Muscle layer of colon (tissue), 2 donors: ENCODE data around the gene ELFN2.

Source experiments
- H3K27ac ChIP-seq: one replicate; pipeline ENCODE4 v1.7.0; 2013; ENCODE audit warnings: low read depth, mild to moderate bottlenecking, low read length, moderate library complexity
- H3K27me3 ChIP-seq, 2 donors: one replicate each; pipeline ENCODE4 v1.7.0; 2013; ENCODE audit warnings: low read length in 2 of 2, mild to moderate bottlenecking in 2 of 2; ENCODE audit not compliant: insufficient read depth in 2 of 2, control insufficient read depth in 1 of 2
- H3K36me3 ChIP-seq: one replicate; pipeline ENCODE4 v1.7.0; 2013; ENCODE audit warnings: mild to moderate bottlenecking, low read length; ENCODE audit not compliant: insufficient read depth
- H3K4me1 ChIP-seq: one replicate; pipeline ENCODE4 v1.7.0; 2013; ENCODE audit warnings: mild to moderate bottlenecking, low read length; ENCODE audit not compliant: insufficient read depth
- H3K4me3 ChIP-seq, 2 donors: one replicate each; pipeline ENCODE4 v1.7.0; 2013; ENCODE audit warnings: low read length in 2 of 2, low read depth in 1 of 2, mild to moderate bottlenecking in 1 of 2, moderate library complexity in 1 of 2
- H3K9ac ChIP-seq: one replicate; pipeline ENCODE4 v1.7.0; 2013; ENCODE audit warnings: low read length
- H3K9me3 ChIP-seq: one replicate; pipeline ENCODE4 v1.7.0; 2013; ENCODE audit warnings: mild to moderate bottlenecking, low read length
- donor health status: abdominal sarcoma.
- donor health status: Adenocarcinoma of cecum.

The ELFN2 gene

DNA sequence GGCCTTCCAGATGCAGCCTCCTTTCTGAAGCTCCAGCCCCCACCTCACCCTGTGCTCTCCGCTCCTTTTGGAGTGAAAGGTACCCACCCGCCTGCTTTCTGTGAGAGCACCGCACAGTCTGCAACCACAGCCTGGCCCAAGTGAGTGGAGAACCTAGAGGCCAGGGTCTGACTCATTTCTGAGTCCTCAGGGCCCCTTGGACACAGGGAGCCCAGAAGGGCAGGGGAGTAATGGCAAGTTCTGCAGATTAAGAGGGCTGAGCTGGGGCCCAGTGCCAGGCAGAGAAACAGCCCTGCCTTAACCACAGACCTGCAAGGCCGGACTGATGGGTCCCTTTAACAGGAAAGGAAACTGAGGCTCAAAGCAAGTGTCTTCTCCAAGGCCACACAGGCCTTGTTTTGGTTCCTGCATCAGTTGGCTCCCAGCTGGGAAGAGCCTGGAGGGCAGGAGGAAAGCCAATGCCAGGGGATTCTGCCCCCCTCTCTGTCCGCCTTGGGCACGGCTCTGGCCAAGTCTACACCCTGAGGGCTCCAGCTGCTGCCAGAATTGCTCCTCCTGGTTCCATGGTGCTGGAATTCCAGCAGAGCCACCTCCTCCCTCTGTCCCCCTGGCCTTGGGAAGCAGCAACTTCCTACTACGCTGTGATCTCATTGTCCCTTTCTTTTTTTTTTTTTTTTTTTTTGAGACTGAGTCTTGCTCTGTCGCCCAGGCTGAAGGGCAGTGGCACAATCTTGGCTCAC, 89.9 kb downstream of the ELFN2 start:
- Histone ChIP-seq H3K9me3 (no peaks in the 10 kb centered on the region), H3K36me3 (no peaks in the 10 kb centered on the region), H3K27me3 (peaks cover 15 to 54% of the 10 kb centered on the region in 2 donors), H3K27ac (no peak overlapping the region), H3K4me1 (no peaks in the 10 kb centered on the region), H3K9ac (no peak overlapping the region), H3K4me3 (no peak overlapping the region)

DNA sequence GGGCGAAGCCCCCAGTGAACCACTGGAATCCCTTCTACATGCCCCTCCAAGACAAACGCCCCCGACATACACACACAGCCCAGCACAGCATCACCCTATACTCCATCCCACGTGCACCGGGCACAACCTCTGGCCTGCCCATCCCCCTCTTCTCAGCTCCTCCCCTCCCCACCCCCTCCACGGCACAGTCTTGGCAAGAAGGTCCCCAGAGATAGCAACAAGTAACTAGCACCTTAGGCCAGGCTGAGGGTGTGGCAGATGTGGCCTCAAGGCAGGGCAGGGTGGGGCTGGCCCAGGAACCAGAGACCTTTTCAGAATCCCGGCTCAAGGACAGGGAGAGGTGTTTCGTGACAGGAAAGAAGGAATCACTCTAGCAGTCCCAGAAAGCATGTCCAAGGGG, 90.7 kb downstream of the ELFN2 start:
- Histone ChIP-seq H3K27ac (no peak overlapping the region), H3K36me3 (no peaks in the 10 kb centered on the region), H3K4me3 (no peak overlapping the region), H3K9ac (no peak overlapping the region), H3K4me1 (no peaks in the 10 kb centered on the region), H3K27me3 (peaks cover 18 to 57% of the 10 kb centered on the region in 2 donors), H3K9me3 (no peaks in the 10 kb centered on the region)

DNA sequence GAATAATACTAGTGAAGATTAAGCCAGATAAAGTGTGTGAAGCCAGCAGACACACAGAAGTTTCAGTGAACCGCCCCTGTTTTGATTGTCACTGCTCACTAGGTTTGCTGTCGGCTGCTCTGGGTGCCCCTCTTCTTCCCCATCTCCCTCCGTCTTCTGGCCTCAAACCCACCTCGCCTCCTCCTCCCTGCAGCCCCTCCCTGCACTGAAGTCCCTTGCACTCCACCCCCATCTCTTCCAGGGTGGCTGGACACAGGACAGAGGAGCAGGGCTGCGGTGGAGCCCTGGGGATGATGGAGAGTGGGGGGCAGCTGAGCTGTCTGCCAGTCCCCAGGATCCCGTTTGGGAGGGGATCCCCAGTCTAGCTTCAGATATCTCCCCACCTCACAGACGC, 91.5 kb downstream of the ELFN2 start:
- H3K4me1 ChIP-seq = no peaks in the 10 kb centered on the region
- no peak overlapping the region for H3K9ac ChIP-seq
- no peak overlapping the region for H3K4me3 ChIP-seq
- H3K27ac ChIP-seq = no peak overlapping the region
- no peaks in the 10 kb centered on the region for H3K9me3 ChIP-seq
- no peaks in the 10 kb centered on the region for H3K36me3 ChIP-seq
- peaks cover 22 to 65% of the 10 kb centered on the region in 2 donors for H3K27me3 ChIP-seq

DNA sequence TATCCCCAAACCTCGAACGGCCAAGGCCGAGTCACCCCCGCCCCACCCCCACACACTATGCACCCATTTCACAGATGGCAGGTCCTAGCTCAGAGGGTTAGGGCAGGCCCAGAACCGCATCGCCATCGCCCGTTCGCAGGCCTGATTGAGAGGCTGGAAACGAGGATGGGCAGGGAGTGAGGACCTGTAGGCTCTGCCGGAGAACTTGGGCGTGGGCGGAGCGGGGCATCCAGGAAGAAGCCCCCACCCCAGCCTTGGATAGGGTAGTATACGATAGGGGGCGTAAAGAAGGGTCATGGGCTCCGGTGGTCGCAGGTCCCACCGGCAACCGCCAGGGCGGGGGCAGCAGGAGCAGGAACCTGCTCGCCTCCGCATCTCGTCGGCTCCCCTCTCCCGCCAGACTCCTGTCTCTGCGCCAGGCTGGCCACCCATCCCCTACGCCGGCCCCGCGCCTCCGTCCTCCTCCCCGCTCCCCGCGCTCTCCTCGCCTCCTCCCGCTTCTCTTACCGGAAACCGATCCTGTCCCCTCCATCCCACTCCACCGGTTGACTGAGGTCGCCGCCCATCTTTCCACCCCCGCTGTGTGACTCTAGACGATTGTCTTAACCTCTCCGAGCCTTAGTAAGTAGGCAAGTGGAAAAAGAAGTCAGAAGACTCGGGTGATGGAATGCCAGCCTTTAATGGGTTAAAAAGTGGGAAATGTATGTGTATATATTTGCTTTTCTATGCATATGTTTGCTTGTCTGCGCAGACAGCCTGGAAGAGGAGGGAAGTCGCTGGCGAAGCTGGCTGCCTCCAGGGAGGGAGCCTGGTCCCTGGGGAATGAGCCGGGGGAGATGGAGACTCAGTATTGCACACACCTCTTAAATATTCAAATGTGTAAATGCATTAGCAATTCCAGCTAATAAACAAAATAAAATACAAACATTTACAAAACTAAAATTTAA, 92.1 kb downstream of the ELFN2 start:
- Histone ChIP-seq H3K9me3 (no peaks in the 10 kb centered on the region), H3K27me3 (peaks cover 22 to 69% of the 10 kb centered on the region in 2 donors), H3K4me3 (no peak overlapping the region), H3K36me3 (no peaks in the 10 kb centered on the region), H3K4me1 (no peaks in the 10 kb centered on the region), H3K9ac (no peak overlapping the region), H3K27ac (no peak overlapping the region)

DNA sequence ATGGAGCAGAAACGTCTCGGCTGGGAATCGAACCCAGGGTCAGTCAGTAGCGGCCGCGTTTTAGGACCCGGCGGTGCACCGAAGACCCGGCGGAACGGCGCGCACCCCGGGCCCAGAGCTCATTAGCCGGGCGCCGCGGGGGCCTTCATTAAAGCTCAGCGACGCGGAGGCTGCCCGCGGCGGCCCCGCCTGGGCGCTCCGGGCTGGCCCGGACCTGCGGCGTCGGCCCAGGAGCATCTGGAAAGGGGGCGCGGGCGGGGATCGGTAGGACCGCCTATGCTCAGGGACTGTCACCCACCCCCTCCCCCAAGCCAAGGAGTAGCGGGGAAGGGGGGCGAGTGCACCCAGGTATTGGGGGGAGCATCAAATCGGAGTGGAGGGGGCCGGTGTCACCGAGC, 92.8 kb downstream of the ELFN2 start:
- H3K4me3 ChIP-seq = no peak overlapping the region
- H3K36me3 ChIP-seq = no peaks in the 10 kb centered on the region
- H3K27me3 ChIP-seq = peaks cover 22 to 71% of the 10 kb centered on the region in 2 donors
- H3K4me1 ChIP-seq = no peaks in the 10 kb centered on the region
- H3K9me3 ChIP-seq = no peaks in the 10 kb centered on the region
- H3K9ac ChIP-seq = no peak overlapping the region
- no peak overlapping the region for H3K27ac ChIP-seq

DNA sequence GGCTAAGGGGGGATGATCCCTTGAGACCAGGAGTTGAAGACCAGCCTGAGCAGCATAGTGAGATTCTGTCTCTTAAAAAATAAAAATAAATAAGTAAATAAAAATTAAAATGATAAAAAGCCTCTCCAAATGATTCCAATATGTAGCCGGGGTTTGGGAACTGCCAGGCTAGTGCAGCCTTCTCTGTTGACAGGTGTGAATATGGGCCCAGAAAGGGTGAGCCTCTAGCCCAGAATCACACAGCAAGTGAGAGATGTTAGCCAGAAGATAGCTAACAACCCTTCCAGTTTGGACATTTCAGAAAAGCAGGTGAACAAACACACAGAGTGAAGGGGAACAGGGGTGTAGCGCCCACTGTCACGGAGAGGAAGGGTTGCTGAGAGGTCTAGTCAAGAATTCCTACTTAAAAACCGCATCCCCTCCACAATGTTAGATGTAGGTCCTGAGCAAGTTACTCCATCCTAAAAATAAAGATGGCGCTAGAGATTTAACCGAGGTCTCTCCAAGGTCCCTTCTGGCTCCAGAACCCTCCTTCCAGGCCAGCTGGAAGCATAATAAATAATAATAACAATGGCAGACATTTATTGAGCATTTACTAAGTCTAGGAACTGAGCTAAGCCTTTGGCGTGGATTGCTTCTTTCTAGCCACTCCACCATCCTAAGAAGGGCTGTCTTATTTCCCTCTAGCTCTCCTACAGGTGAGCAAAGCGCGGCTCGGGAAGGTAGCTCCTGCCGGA, 93.4 kb downstream of the ELFN2 start:
- no peak overlapping the region for H3K4me3 ChIP-seq
- H3K27me3 ChIP-seq = peaks cover 22 to 68% of the 10 kb centered on the region in 2 donors
- H3K36me3 ChIP-seq = no peaks in the 10 kb centered on the region
- no peak overlapping the region for H3K9ac ChIP-seq
- H3K9me3 ChIP-seq = no peaks in the 10 kb centered on the region
- H3K4me1 ChIP-seq = no peaks in the 10 kb centered on the region
- H3K27ac ChIP-seq = no peak overlapping the region

DNA sequence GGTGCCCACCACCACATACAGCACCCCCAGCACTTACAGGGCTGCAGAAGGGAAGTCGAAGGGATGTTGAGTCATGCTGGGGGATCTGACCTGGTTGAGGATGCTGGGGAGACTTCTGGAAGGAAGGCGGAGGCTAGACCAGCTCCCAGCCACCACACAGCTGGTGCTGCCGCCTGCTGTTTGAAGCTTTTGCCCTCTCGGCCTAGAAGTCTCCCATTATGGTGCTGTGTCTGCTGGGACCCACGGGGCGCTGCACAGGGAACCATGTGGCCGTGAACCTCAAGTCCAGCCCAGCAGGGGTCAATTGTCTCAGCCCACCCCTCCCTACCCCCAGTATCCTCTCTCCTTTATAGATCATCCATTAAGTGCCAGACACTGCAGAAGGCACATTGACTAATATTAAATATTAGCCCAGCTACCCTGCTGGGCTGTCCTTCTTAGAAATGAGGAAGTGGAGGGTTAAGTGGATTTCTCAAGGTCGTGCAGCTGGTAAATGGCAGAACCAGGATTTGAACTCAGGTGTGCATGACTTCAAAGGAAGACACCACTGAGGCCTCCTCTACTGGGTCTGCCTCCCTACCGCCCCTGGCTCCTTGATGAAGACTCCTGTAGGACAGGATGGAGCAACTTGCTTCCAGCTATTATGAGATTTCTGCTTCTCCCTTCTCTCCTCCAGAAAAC, 95.3 kb downstream of the ELFN2 start:
- Histone ChIP-seq H3K27ac (no peak overlapping the region), H3K36me3 (no peaks in the 10 kb centered on the region), H3K4me3 (no peak overlapping the region), H3K9me3 (no peaks in the 10 kb centered on the region), H3K27me3 (peaks cover 26 to 82% of the 10 kb centered on the region in 2 donors), H3K4me1 (no peaks in the 10 kb centered on the region), H3K9ac (no peak overlapping the region)

DNA sequence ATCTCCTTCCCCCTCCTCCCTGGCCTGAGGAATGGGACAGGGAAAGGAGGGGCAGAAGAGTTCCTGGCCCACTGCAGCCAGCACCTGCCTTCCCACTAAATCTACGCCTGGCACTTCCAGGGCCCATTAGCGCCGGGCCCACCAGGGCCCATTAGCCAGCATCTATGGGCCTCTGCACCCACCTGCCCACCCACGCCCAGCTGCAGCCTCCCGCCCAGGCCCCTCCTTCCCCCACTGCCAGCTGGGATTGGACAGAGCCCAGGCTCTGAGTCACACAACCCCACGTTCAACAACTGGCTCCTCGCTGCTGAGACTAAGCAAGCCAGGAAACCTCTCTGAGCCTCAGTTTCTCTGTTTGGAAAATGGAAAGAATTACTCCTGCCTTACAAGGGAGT, 96.2 kb downstream of the ELFN2 start:
- Histone ChIP-seq H3K27ac (no peak overlapping the region), H3K9ac (no peak overlapping the region), H3K36me3 (no peaks in the 10 kb centered on the region), H3K27me3 (peaks cover 26 to 82% of the 10 kb centered on the region in 2 donors), H3K4me1 (no peaks in the 10 kb centered on the region), H3K9me3 (no peaks in the 10 kb centered on the region), H3K4me3 (no peak overlapping the region)

DNA sequence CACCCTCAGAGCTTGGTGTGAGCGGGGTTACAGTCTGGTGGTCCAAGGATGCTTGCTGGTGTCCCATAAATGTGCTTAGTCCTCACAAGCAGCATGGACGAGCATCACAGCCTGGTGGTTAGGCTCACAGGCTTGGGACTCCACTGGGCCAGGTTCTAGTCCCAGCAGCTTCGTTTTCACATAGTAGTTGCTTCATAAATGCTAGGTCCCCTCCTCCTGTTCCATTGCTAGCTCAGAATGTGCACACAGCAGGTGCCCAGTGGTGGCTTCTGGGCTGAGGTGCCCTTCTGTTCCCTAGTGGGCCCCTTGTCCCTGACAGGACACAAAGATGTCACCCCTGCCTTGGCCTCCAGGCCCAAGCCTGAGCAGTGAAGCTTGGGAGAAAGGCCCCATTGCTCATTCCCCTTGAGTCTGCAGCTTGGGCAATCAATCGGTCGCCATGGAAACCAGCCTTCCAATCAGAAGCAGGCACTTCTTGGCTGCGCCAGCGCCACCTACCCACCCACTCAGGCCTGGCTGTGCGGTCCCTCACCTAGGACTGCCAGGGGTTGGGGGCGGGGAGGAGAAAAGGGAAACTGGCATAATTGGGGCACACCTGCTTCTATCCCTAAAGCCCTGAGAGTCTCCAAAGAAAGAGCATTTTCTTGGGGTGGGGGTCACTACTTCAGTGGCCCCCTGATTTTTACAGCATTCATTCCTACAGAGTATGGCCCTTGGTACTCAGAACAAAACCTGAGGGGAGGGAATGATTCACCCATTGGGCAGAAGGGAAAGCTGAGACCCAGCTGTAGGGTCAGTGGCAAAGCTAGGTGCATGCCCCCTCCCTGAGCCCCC, 96.9 kb downstream of the ELFN2 start:
- Histone ChIP-seq H3K27me3 (peaks cover 26 to 76% of the 10 kb centered on the region in 2 donors), H3K9me3 (no peaks in the 10 kb centered on the region), H3K9ac (no peak overlapping the region), H3K36me3 (no peaks in the 10 kb centered on the region), H3K27ac (no peak overlapping the region), H3K4me3 (no peak overlapping the region), H3K4me1 (no peaks in the 10 kb centered on the region)
